Dermis microvascular lymphatic vessel endothelial cell (primary cell): ENCODE results near the gene PLAAT5. TPM values are rescaled to one million over a fixed set of nuclear protein-coding genes. Genes with fewer than 3 reads are reported as not detected.
"Not testable (repeated sequence)": the region's sequence is repeated elsewhere in the genome, so short reads cannot be mapped to it uniquely, and the experiment has no call there.

Experiments used
- DNase-seq, 2 donors: peaks; one replicate each; pipeline versions ENCODE4 v3.0.0 to v3.0.0-alpha.2; 2010; ENCODE audit warnings: low read depth in 2 of 2
- total RNA-seq: library from RNA; depleted of rRNA; stranded (reverse); fragments of >200 nt; gene quantifications from 2 replicates; pipeline ENCODE4 v1.2.1, GENCODE V29; 2014

Gene PLAAT5, protein sequence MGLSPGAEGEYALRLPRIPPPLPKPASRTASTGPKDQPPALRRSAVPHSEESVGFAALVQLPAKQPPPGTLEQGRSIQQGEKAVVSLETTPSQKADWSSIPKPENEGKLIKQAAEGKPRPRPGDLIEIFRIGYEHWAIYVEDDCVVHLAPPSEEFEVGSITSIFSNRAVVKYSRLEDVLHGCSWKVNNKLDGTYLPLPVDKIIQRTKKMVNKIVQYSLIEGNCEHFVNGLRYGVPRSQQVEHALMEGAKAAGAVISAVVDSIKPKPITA
- total RNA-seq, result not detected in 2 replicates

GRCh38 chr11:63490551-63491239 is at the start of gene PLAAT5:
Gene PLAAT5 (minus strand): TSS chr11:63491167. CDS start chr11:63491034, 133 bp downstream.
- no peak for DNase-seq

DNA sequence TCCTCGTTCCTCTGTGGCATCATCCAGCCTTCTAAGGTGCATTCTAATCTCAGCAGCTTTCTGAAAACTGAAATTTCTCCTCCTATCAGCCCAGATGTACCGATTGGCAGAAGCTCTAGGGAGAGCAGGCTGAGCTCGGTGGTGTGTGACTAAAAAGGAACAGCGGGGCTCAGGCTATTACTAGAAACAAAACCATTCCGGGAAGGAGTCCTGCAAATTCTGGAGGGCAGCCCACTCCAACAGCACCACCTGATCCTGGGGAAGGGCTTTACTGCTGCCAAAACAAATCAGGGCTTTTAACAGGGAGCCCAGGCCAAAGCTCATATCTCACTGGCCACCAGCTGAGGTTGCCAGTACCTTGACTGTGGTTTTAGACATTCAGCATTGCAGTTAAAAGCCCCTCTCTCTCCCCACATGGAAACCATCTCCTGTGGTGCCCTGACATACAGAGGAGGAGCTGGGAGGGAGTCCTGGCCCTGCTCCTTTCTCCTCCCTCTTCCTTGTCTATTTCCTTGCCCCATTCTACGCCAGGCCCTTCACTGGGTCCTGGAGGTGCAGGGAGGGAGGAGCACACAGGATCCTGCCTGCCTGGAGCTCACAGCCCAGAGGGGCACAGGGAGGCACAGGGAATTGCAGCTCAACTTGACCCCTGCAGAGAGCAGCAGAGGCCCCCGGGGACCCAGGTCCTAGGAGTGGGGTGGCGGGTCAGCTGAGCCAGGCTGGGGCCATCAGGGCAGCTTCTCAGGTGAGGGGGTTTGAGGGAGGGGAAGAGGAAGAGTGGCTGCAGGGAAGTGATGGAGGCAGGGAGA is 46.5 kb upstream of the PLAAT5 start:
- no peak for DNase-seq

GRCh38 chr11:63536669-63537292 is 45.8 kb upstream of the PLAAT5 start, which contains the start of gene PLAAT4:
Gene PLAAT4 (plus strand): TSS chr11:63536808. CDS start chr11:63536869, 61 bp downstream.
- DNase-seq, result peak; percentile 29 to 33

DNA sequence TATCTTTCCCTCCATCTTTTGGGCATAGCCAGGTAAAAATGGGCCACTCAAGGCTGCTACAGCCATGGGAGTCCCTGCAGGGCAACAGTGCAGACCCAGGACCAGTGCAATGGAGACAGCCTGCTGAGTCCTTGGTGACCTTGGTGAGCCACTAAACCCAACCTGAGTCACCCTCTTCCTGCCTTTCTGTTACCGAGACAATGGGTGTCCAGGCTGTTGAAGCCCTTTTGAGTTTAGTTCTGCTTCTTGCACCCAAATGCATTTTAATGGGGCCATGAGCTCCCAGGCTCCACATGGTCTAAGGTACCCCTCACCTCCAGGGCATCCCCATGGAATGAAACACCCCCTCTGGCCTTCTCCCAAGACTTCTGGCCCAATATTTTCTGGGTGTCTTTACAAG is 44.8 kb upstream of the PLAAT5 start:
- no peak for DNase-seq

GRCh38 chr11:63534895-63535461 is 44.0 kb upstream of the PLAAT5 start:
- DNase-seq, result no peak

DNA sequence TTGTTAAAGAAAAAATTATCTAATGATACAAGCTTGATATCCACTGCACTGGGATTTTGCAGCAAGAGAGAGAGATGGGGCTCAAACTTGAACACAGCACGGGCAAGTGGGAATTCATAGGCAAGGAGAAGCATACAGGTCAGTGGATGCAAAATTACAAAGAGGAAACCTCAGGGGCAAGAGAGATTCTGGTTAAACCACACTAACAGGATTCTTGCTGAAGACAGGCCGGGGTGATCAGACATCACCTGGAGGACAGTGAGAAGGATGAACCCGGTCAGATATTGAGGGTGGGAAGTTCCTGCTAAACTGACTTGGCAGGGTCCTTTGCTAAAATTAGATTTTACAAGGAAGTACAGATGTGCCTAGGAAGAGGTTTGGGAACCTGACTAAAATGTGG is 43.1 kb upstream of the PLAAT5 start:
- no peak for DNase-seq

DNA sequence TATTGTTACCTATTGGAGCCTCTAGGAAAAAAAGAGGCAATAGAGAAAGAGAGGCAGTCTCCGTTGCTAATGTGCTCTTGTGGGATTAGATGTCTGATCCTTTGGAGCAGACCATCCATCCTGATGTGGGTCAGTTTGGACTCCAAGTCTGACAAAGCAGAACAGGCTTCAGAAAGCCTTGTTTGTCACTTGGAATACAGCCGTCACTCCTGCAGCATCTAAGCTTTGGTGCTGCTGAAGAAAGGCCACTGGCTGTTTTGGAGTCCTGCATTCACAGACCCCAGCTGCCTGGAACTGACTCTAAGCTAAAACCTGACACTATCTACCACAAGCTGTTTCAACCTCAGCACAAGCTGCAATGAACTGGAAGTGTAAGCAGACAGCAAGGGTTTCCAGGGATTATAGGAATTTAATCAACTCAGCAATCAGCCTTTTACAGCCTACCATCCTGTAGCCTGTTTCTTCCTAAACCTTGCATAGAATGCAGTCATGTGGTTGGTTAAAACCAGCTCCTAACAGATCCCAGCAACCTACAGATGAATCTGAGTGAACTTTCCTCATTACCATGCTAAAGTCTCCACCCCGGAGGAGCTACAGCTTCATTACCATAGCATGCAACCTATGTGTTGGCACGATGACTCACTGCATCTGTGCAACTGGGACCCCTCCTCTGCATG is 42.0 kb upstream of the PLAAT5 start:
- DNase-seq, result no peak

- no peak for DNase-seq
These were observed 41.1 kb upstream of the PLAAT5 start for GRCh38 chr11:63532117-63532516.

GRCh38 chr11:63531074-63531792 is 40.3 kb upstream of the PLAAT5 start:
- DNase-seq, result not testable (repeated sequence)

GRCh38 chr11:63530021-63530420 is 39.1 kb upstream of the PLAAT5 start:
- no peak for DNase-seq

- not testable (repeated sequence) for DNase-seq
These were observed 38.4 kb upstream of the PLAAT5 start for GRCh38 chr11:63529373-63529772.

- DNase-seq, result not testable (repeated sequence)
These were observed 37.8 kb upstream of the PLAAT5 start for GRCh38 chr11:63528729-63529278.

- not testable (repeated sequence) for DNase-seq
These were observed 37.2 kb upstream of the PLAAT5 start for GRCh38 chr11:63528156-63528555.

GRCh38 chr11:63527667-63528066 is 36.7 kb upstream of the PLAAT5 start:
- no peak for DNase-seq

- DNase-seq, result no peak
These were observed 32.2 kb upstream of the PLAAT5 start for GRCh38 chr11:63523151-63523550.

DNA sequence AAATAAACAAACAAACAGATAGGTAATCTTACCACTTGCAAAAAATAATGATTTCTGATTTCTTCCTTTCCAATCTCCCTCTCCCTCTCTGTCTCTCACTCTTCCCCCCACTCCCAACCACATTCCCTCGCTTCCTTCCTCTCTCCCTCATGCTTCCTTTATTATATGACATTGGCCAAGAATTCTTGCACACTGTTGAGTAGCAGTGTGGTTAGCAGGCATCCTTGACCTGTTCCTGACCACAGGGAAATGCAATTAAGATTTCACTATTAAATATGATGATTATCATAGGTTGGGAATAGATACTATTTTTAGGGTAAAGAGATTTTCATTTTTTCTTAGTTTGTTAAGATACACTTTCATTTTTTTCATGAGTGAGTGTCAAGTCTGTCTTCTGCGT is 30.9 kb upstream of the PLAAT5 start:
- DNase-seq, result no peak

DNA sequence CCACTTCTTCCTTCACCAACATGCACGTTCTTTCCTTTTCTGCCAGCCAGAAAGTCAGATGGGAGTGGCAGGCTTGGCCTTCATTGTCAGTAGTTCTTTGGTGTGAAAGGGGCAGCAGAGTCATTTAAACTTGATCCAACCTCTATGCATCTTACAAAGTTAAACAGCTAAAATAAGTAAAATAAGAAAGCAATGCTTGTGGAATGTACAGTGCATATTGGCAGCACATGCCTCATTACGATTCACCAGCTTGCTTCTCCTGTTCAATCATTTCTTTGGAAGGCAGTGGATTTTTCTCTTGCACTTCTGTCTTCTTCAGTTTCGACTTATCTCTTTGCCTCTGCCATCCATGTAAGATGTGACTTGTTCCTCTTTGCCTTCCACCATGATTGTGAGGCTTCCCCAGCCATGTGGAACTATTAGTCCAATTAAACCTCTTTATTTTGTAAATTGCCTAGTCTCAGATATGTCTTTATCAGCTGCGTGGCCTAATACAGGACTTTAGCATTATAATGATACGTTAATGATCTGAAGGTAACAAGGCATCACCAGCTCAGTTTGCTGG is 29.7 kb upstream of the PLAAT5 start:
- no peak for DNase-seq

DNA sequence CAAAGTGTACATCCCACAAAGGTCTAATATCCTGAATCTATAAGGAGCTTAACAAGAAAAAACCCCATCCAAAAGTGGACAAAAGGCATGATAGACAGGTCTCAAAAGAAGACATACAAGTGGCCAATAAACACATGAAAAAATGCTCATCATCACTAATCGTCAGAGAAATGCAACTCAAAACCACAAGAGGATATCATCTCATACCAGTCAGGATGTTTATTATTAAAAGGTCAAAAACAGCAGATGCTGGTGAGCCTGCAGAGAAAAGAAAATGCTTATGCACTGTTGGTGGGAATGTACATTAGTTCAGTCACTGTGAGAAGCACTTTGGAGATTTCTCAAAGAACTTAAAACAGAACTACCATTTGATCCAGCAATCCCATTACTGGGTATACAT is 27.6 kb upstream of the PLAAT5 start:
- no peak for DNase-seq

GRCh38 chr11:63517156-63517555 is 26.2 kb upstream of the PLAAT5 start:
- DNase-seq, result no peak
